ENCODE results near the gene ADGB.
"Not testable (repeated sequence)": the region's sequence is repeated elsewhere in the genome, so short reads cannot be mapped to it uniquely, and the experiment has no call there.

Gene ADGB

DNA sequence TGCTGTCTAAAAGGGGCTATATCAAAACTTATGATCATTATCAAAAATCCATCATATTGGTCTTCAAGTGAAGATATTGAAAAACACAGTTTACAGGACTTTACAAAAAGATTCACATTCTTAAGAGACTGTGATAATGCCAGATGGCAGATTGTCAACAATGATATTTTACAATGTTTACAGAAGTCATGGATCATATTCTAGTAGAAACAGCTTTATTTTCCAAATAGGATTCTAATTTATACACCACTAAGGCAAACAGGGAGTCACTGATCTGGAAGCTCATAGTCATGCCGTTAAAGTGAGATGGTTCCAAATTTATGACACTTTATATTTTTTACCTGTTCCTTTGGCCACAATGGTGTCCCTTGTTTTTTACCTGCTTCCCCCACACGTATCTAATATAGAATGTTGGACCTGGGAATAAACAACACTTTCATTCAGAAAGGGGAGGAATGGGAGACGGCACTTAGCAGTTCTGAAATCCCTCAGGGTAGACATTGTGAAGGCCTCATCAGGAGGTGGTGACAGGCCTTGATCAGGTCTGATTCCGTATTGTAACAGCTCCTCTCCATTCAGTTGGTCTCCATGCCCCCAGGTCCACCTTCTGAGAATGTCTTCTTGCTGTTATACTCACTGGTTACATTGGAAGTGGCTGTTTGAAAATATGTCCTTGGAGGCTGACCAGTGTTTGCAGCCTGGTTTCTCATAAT lies 228.6 kb downstream of the ADGB start:
- DNase-seq: no peak

DNA sequence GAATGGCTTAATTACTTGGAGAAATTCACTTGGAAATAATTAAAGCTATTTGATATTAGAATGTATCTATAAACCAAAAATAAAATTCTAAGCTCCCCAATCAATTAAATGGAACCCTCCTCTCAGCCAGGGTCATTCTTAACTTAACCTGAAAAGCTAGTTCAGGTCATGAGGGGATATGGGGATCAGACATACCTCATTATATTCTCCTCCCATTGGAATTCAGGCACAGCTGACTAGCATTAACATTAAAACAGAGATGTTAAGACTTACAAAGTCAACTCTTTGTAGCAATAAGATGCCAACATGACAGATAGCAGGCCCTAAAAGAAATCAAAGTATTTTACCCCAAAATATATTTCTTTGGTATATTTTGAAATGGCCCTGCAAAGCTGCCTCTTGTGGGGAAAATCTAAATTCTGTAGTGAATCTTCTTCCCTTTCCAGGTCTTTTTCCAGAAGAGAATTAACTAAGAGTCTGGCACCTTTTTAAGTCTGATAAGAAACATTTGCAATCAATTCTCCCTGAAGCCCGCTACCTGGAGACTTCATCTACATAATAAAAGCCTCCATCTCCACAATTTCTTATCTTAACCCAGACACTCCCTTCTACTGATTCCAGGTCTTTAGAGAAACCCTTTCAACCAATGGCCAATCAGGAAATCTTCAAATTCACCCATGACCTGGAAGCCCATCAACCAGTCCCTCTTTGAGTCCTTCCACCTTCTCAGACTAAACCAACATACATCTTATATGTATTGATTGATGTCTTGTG lies 231.2 kb downstream of the ADGB start:
- DNase-seq: no peak

DNA sequence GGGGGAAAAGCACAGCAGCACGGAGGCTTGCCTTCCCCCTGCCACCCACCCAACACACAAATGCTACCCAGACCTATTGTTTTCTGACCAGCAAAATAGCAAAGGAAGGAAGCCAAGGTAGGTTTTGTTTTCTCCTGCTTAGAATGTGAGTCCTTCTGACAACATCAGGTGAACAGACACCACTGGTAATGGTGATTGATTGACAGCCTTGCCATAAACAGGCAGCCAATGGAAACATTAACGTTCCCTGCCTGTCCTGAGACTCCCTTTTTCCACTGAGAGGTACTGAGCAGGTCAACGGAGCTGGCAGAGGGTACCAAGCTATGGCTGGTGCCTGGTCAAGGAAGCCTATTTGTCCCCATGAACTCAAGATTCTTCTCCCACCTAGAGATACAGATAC lies 234.4 kb downstream of the ADGB start:
- DNase-seq: no peak

DNA sequence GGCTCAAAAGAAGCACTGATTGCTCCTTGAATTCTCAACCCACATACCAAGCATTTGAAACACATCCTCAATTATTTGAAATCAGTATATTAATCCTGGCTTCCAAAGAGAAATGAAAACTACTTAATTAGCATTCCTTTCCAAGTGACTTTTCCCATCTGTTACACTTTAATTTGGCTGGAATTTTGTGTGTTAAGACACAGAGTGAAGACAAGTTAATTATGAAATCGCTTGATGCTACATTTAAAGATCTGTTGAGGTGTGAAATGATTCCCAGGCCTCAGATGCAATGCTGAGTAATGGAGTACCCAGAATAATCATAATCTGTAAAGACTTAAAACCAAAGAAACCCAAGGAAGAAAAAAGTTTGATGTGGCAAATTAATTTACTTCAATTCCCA lies 241.4 kb downstream of the ADGB start:
- DNase-seq: no peak

DNA sequence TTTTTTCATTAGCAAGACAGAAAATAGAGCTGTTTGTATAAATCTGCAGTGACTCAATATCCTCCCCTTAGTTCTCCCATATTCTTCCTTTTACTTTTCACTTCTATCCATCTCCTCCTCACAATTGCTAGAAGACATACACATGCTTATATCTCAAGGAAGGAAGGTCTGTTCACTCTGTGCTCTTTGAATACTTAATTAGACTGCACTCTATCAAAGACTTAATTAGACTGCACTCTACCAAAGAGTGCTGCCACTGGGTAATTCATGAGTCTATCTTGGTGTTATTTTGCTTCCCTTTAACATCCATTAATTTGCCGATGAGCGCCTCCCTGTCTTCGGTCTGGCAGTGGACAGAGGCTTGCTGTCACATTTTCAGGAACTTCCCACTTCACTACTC lies 241.9 kb downstream of the ADGB start:
- no peak for DNase-seq

DNA sequence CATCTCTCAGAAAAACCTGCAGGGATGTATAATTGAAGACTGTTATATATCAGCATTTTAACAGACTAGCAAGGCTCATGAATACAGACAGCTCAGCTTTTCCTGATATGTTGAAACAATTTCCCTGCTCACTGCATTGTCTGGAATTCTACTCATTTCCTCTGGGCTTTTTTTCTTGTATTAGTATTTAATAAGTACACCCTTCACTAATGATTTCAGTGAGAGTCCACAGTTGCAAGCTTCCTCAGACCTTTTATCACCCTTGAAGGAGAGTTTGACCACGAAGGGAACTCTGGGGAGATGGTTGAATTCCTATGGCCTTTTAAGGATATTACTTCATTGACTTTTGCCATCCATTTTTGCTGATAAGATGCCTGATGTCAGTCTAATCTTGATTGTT lies 248.7 kb downstream of the ADGB start:
- DNase-seq: no peak

DNA sequence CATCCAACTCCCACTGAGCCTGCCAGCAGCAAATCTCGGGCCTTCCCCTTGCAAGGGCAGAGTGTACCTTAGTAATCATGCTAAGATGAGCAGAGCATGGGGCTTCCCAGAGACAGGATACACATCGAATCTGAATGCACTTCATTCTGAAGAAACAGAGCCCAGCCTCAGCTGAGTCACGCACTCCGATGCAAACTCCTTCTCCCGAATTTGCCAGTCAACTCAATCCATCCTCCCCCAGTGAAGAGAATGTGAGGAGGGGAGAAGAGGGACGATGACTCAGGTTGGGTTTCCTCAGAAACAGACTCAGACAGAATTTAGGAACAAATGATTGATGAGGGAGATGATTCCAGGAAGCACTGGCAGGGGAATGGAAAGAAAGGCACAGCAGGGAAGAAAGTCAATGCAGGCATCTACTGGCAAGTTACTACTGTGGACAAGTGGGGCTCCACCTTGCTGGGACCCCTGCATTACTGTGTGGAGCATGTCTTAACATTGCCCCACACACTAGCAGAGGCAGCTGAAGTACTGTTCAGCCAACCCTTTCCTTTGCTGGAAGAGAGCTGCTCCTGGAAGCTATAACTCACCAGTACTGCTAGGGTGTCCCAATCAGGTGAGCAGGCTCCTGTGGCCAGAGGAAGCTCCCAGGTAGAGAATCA lies 251.6 kb downstream of the ADGB start:
- DNase-seq: no peak

DNA sequence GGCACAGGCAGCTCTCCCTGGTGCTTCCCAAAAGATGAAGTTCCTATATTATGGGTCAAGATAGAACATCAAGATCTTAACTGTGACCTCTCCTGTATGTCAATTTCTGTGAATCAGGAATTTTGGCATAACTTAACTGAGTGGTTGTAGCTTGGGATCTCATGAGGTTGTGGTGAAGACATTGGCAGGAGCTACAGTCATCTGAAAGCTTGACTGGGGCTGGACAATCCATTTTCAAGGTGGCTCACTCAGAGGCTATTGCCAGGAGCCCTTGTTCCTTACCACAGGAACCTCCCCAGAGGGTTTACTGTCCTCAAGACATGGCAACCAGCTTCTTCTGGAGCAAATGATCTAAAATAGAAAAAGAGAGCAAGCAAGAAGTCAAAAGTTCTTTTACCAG lies 252.2 kb downstream of the ADGB start:
- DNase-seq: no peak

DNA sequence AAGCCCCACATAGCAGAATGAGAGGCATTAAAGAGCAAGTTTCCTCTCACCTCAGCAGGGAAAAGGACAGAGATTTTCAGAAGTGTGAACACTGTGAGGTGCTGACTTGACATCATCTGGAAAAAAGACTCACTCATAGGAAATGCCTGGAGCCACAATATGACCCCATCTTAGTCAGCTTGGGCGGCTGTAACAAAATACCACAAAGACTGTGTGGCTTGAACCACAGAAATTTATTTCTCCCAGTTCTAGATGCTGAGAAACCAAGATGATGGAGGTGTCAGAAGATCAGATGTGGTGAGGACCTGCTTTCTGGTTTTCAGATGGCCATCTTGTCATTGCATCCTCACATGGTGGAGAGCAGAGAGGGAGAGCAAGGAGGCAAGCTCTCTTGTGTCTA lies 253.1 kb downstream of the ADGB start:
- DNase-seq: no peak

DNA sequence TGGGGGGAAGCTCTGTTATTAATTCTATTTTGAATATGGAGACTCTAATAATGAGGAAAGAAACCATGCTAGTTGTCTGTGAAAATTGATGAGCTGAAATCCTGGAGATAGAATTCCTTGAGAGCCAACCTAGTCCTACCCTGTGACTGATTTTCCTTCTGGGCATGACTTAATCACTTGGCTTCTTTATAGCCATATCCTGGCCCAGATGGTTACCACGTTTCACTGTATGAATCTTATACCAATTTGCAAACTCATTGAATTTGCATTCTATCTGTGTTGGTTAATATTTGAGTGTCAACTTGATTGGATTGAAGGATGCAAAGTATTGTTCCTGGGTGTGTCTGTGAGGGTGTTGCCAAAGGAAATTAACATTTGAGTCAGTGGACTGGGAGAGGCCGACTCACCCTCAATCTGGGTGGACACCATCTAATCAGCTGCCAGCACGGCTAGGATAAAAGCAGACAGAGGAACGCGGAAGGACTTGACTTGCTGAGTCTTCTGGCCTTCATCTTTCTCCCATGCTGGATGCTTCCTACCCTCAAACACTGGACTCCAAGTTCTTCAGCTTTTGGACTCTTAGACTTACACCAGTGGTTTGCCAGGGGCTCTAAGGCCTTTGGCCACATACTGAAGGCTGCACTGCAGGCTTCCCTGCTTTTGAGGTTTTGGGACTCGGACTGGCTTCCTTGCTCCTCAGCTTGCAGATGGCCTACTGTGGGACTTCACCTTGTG lies 255.9 kb downstream of the ADGB start:
- not testable (repeated sequence) for DNase-seq

DNA sequence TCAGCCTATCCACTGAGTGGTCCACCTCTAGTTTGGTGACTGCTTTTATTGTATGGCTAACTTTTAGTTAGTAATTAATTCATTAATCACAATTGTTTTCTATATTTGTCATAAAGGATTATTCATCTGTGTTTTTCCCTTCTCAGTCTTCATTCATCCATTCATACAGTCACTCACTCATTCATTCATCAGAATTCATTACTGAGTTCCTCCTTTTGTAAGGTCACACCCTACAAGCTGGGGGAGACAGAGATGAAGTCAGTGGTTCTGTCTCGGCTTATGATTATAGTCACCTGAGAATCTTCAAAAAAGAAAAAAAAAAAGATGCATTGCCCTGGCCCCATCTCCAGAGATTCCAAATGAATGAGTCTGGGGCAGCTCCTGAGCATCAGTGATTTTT lies 257.1 kb downstream of the ADGB start:
- DNase-seq: no peak

DNA sequence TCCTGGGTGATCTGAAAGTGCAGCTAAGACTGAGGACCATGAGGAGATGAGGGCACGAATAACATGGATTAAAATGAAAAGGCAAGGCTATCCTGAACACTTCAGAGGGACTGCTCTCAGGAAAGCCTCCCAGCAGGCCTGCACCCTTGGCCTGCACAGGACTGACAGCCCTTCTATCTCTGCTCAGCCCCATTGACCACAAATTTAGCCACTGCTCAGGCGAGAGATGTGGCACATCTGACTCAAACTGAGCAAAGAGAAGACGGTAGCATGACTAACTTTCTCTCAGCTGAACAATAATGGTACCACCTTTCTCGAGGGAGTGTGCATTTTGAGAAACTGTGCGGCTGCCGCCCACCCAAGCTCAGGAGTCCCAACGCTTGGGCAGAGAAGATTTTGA lies 257.5 kb downstream of the ADGB start:
- DNase-seq: no peak

DNA sequence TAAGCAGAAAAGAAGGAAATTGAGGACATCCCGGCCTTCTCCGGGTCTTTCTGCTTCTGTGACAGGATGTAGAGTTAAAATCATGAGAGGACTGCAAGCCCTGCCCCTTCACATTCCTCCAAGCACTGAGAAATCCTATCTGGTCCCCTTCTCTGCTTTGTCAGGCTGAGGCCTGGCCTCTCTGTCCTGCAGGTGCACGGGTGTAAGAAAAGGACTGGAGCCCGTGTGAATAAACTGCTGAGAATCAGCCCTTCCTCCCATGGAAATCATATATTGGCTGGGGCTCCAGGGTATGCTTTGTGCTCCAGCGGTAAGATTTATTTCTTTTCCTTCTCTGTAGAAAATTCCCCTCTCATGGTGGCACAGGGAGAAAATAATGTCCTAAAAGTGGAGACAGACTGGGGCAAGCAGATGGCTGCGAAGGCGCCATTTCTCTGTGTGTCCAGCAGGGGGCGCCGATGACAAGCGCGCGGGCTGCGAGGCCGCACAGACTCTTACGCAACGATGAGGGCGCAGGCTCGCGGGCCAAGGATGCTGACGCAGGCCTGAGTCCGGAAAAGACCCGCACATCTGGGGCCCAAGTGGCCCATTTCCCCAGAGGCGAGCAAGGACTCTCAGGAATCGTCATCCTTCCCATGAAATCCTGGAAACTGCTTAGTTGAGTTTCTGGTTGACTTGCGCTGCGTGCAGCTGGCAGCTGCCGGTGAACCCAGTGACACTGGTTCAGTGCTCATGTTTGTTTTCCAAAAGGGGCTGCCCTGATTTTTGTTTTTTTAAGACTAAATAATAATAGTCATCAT lies 258.6 kb downstream of the ADGB start:
- peak; percentile 68 for DNase-seq

DNA sequence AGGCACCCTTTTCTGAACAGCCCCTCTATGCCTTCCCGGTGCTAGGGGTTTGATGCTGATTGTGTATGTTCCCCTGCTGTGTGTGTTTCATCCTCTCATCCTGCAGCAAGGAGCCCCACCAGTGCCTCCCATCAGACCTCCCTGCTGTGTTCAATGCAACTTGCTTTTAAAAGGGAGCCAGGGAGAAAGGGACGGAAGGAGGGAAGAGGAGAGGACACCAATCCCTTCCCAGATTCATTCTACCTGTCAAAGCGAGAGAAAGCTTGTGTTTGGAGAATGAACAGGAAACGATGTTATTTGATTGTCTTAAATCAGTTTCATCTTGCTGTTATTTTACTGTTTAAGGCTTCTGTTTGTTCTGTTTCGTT lies 259.2 kb downstream of the ADGB start:
- no peak for DNase-seq

DNA sequence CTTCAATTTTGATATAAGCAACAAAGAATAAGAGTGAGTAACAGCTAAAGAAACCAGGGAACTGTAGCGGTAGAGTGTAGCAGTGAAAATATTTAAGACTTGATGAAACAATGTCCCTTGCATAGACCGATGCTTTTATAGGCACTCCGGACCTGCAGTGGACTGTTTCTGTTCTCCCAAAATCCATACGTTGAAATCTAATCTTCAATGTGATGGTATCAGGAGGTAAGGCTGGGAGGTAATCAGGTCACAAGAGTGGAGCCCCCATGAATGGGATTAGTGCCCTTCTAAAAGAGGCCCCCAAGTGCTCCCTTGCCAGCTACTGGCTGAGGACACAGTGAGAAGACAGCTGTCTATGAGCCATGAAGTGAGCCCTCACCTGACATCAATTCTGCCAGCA lies 260.4 kb downstream of the ADGB start:
- no peak for DNase-seq

DNA sequence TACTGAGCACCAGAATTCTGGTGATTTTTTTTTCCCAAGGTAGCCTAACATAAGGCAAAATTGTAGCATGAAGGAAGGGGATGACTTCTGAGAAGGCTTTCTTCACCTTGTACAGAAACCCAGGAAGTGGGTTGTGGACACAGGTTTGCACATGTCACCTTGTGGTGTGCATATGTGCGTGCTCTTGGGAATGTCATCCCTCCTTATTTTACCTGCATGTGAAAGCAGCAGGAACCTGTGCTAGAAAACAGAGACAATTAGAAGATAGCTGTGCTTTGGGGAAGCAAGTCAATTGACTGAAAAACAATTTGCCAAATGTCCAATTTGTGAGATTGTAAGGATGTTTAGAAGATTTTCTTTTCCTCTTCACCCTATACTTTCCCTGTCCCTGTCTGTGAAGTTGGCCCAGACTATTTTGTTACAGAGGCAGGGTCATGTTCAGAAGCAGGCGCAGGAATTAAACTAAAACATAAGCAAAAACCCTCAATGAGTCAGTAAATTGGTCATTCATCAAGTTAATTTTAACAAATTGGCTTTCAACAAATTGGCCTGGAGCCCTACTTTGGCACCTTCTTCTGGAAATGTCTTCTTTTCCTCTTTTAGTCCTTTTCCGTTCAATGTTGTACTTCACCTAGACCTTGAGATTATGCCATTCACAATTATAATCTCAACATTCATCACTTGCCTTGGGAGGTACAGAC lies 261.2 kb downstream of the ADGB start:
- no peak for DNase-seq

DNA sequence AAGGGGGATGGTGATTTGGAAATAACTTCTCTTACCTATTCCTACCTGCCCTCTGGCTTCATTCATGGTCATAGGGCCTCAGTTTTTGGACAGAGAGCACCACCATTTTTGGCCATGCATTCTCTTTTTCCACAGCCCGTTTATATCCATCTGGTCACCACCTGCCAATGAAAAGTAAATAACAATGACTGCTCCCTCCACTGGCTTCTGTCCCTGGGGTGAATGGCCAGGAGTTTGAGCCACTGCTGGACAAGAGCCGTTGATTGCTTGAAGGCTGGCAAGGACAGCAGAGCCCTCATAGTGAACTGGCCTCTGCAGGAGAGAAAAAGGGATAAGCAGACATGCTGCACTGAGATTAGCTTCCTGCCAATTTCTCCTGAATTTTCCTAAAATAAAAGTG lies 261.8 kb downstream of the ADGB start:
- DNase-seq: no peak

DNA sequence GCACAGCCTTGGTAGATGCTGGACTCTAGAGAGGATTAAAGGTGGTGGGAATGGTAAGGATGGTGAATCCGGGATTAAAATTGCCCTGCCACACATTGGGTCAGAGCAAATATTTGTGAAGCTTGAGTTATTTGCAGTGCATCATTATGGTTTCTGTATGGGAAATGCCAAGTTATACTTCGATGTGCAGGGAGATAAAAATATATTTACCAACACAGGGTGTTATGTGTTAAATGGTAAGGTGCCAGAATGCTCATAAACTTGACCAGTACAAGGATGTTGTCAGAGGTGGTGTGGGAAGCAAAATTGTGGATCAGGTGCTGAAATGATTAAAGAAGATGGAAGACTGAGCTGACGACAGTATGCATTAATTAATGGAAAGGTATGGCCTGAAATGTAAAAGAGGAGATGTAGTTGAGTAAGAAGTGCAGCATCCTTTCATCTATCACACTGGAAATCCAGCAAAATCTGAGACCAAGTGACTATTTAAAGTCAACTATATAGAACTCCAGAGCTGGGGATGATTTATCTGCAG lies 262.3 kb downstream of the ADGB start:
- no peak for DNase-seq

DNA sequence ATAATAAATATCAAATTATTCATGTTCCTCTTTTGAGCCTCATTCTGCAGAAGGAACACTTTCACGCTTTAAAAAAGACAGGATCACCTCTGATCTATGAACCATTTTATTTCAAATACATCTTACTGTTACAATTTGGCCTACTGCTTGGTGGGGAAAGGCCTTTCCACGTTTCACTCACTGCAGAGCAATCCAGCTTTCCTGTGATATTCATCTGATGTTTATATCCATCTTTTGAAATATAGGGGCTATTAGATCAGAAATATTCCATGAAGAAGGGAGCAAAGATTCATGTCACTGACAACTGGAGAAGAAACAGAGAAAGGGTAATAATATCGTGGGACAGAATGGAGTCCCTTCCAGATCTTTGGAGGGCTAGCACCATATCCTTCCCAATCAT lies 262.9 kb downstream of the ADGB start:
- no peak for DNase-seq

DNA sequence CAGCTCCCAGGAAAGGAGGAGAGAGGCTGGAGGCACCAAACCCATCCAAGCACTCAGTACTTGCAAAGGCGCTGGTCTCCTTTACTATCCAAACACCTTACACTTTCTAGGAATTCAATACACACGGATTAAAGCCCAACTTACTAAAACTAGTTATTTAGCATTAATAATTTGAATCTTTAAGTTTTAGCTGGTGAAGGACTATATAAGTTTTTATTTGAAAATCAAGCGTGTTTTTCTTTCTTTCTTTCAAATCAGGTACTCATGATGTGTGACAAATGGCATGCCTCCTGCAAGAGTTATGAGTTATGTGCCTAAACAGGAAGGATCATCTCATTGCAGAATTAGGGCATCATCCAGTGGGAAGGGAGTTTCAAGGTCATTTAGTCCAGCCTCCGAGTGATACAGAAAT lies 263.7 kb downstream of the ADGB start:
- DNase-seq: no peak

DNA sequence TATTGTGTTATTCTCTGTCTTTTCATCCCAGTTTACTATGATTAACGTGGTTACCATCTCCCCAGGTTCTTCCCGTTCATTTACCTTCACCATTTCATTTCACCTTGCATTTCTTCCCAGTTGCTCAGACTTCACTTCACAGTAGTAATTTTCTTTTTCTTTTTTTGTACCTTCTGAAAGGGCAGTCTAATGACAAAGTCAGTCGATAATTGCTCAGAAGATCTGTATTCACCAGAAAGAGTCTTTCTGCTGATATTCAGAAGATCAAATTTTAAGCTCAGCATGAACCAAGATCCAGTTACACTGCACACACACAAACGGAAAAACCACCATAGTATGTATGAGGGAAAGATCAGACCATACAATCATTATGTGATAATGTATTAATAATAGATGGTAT lies 265.5 kb downstream of the ADGB start:
- DNase-seq: no peak

DNA sequence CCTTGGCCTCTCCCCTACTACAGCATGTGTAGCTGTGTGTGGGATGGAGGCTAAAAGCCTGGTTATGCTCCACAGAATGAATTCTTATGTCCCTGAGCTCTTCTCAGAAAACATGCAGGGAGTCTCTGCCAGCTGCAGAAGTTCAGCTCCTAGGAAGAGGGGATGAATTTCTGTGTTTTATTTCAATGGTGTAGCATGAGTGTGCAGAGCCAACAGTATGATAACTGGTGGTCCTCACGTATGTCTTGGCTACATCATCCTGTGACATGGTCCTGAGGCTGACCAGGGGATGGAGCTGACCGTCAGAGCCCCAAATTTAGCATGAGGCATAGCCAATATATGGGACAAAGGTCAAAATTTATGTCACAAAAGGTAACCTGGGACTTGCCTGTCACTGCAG lies 266.1 kb downstream of the ADGB start:
- DNase-seq: no peak
